Measurements from ENCODE around the gene LGALS9C.
"Not testable (repeated sequence)": the region's sequence is repeated elsewhere in the genome, so short reads cannot be mapped to it uniquely, and the experiment has no call there.

DNA sequence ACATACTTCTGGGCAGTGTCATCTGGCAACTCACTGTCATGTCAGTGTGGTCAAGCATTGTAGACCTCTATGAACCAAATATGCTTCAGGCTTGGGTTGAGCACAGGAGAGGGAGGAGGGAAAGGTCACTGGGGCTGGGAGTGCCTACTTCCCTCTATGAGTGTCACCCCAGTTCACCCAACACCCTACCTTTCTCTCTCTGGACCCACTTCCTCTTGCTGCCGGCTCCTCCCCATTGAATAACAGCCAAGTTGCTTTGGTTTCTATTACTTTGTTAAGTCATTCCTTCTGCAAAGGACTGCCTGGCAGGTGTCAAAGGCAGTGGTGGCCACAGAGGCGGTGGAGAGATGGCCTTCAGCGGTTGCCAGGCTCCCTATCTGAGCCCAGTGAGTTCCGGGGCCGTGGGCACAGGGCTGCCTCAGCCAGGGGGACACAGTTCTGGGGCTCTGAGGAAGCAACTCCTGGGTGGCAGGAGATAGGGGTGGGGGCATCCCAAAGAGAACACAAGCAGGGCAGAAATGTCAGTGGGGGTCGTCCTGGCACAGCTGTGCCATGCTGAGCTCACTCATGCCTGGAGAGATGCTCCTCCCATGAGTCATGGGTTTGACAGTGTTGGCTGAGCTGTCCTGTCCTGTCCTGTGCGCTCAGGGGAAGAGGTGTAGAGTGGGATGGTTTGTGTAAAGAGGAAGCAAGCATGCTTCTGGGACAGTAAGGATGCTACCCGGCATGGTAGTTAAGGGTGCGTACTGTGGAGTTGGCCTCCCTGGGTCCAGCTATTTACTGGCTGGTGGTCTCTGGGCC lies at the start of gene LGALS9C:
- TF ChIP-seq POLR2A (IDR thresholded peaks at IDR 0.05): not testable (repeated sequence)
- TF ChIP-seq, protein P1, sequence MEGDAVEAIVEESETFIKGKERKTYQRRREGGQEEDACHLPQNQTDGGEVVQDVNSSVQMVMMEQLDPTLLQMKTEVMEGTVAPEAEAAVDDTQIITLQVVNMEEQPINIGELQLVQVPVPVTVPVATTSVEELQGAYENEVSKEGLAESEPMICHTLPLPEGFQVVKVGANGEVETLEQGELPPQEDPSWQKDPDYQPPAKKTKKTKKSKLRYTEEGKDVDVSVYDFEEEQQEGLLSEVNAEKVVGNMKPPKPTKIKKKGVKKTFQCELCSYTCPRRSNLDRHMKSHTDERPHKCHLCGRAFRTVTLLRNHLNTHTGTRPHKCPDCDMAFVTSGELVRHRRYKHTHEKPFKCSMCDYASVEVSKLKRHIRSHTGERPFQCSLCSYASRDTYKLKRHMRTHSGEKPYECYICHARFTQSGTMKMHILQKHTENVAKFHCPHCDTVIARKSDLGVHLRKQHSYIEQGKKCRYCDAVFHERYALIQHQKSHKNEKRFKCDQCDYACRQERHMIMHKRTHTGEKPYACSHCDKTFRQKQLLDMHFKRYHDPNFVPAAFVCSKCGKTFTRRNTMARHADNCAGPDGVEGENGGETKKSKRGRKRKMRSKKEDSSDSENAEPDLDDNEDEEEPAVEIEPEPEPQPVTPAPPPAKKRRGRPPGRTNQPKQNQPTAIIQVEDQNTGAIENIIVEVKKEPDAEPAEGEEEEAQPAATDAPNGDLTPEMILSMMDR (IDR thresholded peaks at IDR 0.05): not testable (repeated sequence)
